ENCODE results near the gene TTF2. TPM values are rescaled to one million over a fixed set of nuclear protein-coding genes. Genes with fewer than 3 reads are reported as not detected.

The TTF2 gene
- total and polyA plus RNA-seq, 2 experiments from 2014 or later, result 84.7 to 85.4 TPM

GRCh38 chr1:117020526-117021156 is 39.5 kb upstream of the TTF2 start:
- Mint-ChIP-seq H3K4me3 (no peak overlapping the region), H3K27ac (no peak overlapping the region), H3K4me1 (peaks cover 3% of the 10 kb centered on the region), H3K9me3 (no peaks in the 10 kb centered on the region), H3K36me3 (ENCODE audit: low read depth) (no peaks in the 10 kb centered on the region), H3K27me3 (ENCODE audit: insufficient read depth, low read depth, poor library complexity) (peaks cover 2% of the 10 kb centered on the region)
- no peak overlapping the region for H3K4me3 ChIP-seq
- DNase-seq (ENCODE audit: low spot score) (no peak), ATAC-seq (no peak)
- H3K4me1 ChIP-seq (ENCODE audit: insufficient read depth), result peaks cover 1% of the 10 kb centered on the region; the same call in 1 of the 2 replicates
- no peaks in the 10 kb centered on the region for H4K20me1 ChIP-seq (replicated peaks; ENCODE audit: insufficient read depth)
- no peak overlapping the region for H3K4me2 ChIP-seq
- no peaks in the 10 kb centered on the region for H3K36me3 ChIP-seq (ENCODE audit: insufficient read depth)
- H3K27ac ChIP-seq (ENCODE audit: low read depth), result no peak overlapping the region
- TF ChIP-seq ZNF331 (CRISPR knock-in tag; IDR thresholded peaks at IDR 0.05; ENCODE audit: low read depth) (no peak), STAT1 (IDR thresholded peaks at IDR 0.05; ENCODE audit: unreplicated experiment) (no peak), EZH2phosphoT487 (IDR thresholded peaks at IDR 0.05; ENCODE audit: unreplicated experiment) (no peak), ZNF114 (CRISPR knock-in tag; IDR thresholded peaks at IDR 0.05) (no peak), EZH2 (IDR thresholded peaks at IDR 0.05; ENCODE audit: low read depth, unreplicated experiment) (no peak), ZNF462 (CRISPR knock-in tag; IDR thresholded peaks at IDR 0.05) (no peak), CTCF (conservative IDR thresholded peaks at IDR 0.05; ENCODE audit: low read depth in 2 of 2) (no peak), REST (IDR thresholded peaks at IDR 0.05; ENCODE audit: unreplicated experiment) (no peak), POLR2AphosphoS5 (IDR thresholded peaks at IDR 0.05; ENCODE audit: low read depth) (no peak), ETS1 (IDR thresholded peaks at IDR 0.05) (no peak), NANOG (IDR thresholded peaks at IDR 0.05; ENCODE audit: borderline replicate concordance) (no peak), CREB1 (CRISPR knock-in tag; IDR thresholded peaks at IDR 0.05; ENCODE audit: low read depth) (no peak)
- H3K27me3 ChIP-seq (ENCODE audit: insufficient read depth), result no peaks in the 10 kb centered on the region
- no peaks in the 10 kb centered on the region for H3F3A ChIP-seq (replicated peaks; ENCODE audit: low read depth)
- H2AFZ ChIP-seq, result no peak overlapping the region
- no peaks in the 10 kb centered on the region for H3K79me2 ChIP-seq (replicated peaks; ENCODE audit: insufficient read depth)
- H3K9me2 ChIP-seq (ENCODE audit: insufficient read depth), result 0 out of 2 replicates have a peak, but pooled peaks cover 9% of the 10 kb centered on the region
